GM12878 (cell line): ENCODE data around the gene PRH2. TPM values are rescaled to one million over a fixed set of nuclear protein-coding genes. Genes with fewer than 3 reads are reported as not detected.

Experiments
- ATAC-seq: fragments of 200-7000 bp; cut with Tn5 transposase; 3 replicates; pipeline ENCODE4 v1.9.1; 2020; ENCODE audit warnings: mild to moderate bottlenecking, moderate library complexity
- BruUV-seq: library from RNA; stranded (reverse); fragments of 400-500 nt; replicated peaks from 2 replicates; lab custom pipeline; 2021; lab: Mats Ljungman, UMichigan
- CTCF ChIA-PET: fragments of 300-600 bp; sonication (Branson Sonifier 250); formaldehyde crosslinking; extraction: SDS; loops from one replicate; lab custom pipeline; 2021; ENCODE audit warnings: inconsistent platforms; lab: Yijun Ruan, JAX
- POLR2A ChIA-PET: fragments of 350-600 bp; formaldehyde crosslinking; extraction: SDS; loops from one replicate; lab custom pipeline; 2021; ENCODE audit warnings: inconsistent platforms; lab: Charles Lee
- RAD21 ChIA-PET: fragments of 300-600 bp; sonication (Branson Sonifier 250); formaldehyde crosslinking; loops from one replicate; lab custom pipeline; 2023; ENCODE audit warnings: antibody characterized with exemption; ENCODE audit not compliant: unreplicated experiment; lab: Charles Lee
- SMC1A ChIA-PET: fragments of 300-600 bp; sonication (Branson Sonifier 250); formaldehyde crosslinking; loops from one replicate; lab custom pipeline; 2023; ENCODE audit not compliant: unreplicated experiment, uncharacterized antibody; lab: Charles Lee
- DNase-seq: peaks from one replicate; pipeline ENCODE4 v3.0.0-alpha.2; 2011; ENCODE audit warnings: low read depth, low spot score
- FAIRE-seq: peaks from 3 replicates; lab custom pipeline; 2011; peaks lifted over from hg19 to GRCh38; lab: Jason Lieb, UNC
- H2AFZ ChIP-seq: 2 replicates; pipeline ENCODE4 v1.6.0; 2011; ENCODE audit warnings: low read depth, low read length, control low read depth; ENCODE audit not compliant: control insufficient read depth
- H3K27ac ChIP-seq: 2 replicates; pipeline ENCODE4 v1.5.1; 2011; ENCODE audit warnings: control low read depth; ENCODE audit not compliant: control insufficient read depth, insufficient read depth
- H3K27me3 ChIP-seq, 2 experiments: replicated peaks in 1 of 2; 2 replicates each; pipeline versions ENCODE4 v1.6.0 to v1.6.1; 2011; ENCODE audit warnings: low read length in 1 of 2; ENCODE audit not compliant: control insufficient read depth in 2 of 2, insufficient read depth in 2 of 2
- H3K36me3 ChIP-seq, 2 experiments: 2 replicates each; pipeline ENCODE4 v1.5.1; 2011; ENCODE audit warnings: low read length in 1 of 2; ENCODE audit not compliant: control insufficient read depth in 2 of 2, insufficient read depth in 2 of 2
- H3K4me1 ChIP-seq: 2 replicates; pipeline ENCODE4 v1.6.1; 2011; ENCODE audit warnings: mild to moderate bottlenecking, low read length, moderate library complexity, mixed read lengths; ENCODE audit not compliant: control insufficient read depth, insufficient read depth
- H3K4me2 ChIP-seq: 2 replicates; pipeline ENCODE4 v1.6.0; 2011; ENCODE audit warnings: control low read depth; ENCODE audit not compliant: control insufficient read depth, insufficient read depth
- H3K4me3 ChIP-seq: fragments of 200-600 bp; sonication (generic); 2 replicates; pipeline ENCODE4 v1.5.1; 2016
- H3K79me2 ChIP-seq: 2 replicates; pipeline ENCODE4 v1.6.0; 2011; ENCODE audit warnings: low read length; ENCODE audit not compliant: control insufficient read depth, insufficient read depth
- H3K9ac ChIP-seq: 2 replicates; pipeline ENCODE4 v1.8.0; 2011; ENCODE audit warnings: low read length, control low read depth, mixed read lengths; ENCODE audit not compliant: control insufficient read depth, insufficient read depth
- H3K9me3 ChIP-seq: replicated peaks from 3 replicates; pipeline ENCODE4 v1.5.1; 2011; ENCODE audit warnings: mild to moderate bottlenecking, low read length; ENCODE audit not compliant: control insufficient read depth, insufficient read depth
- H4K20me1 ChIP-seq: 2 replicates; pipeline ENCODE4 v1.6.0; 2011; ENCODE audit not compliant: control insufficient read depth, insufficient read depth
- CBFB ChIP-seq: IDR thresholded peaks from 2 replicates; pipeline ENCODE4 v1.6.1; 2016; ENCODE audit warnings: antibody characterized with exemption, low read depth
- CREB1 ChIP-seq: IDR thresholded peaks from 2 replicates; pipeline ENCODE4 v1.6.1; 2012; ENCODE audit warnings: low read depth, mild to moderate bottlenecking, inconsistent platforms
- EED ChIP-seq: sonication (generic); IDR thresholded peaks from 2 replicates; pipeline ENCODE4 v1.6.1; 2016; ENCODE audit warnings: antibody characterized with exemption, low read depth
- EP300 ChIP-seq, 2 experiments: fragments of 150-350 bp in 1 of 2; IDR thresholded peaks; 2 replicates each; pipeline ENCODE4 v1.6.1; 2011 to 2012; ENCODE audit warnings: low read depth in 2 of 2, low read length in 2 of 2, borderline replicate concordance in 1 of 2, improper control_type of control experiment in 1 of 2, inconsistent platforms in 1 of 2; ENCODE audit not compliant: control insufficient read depth in 1 of 2
- FOXM1 ChIP-seq: IDR thresholded peaks from 2 replicates; pipeline ENCODE4 v1.6.1; 2012; ENCODE audit warnings: low read depth, mild to moderate bottlenecking, inconsistent platforms, low read length, moderate library complexity
- HDGF ChIP-seq: fragments of 450-650 bp; IDR thresholded peaks from 2 replicates; pipeline ENCODE4 v1.6.1; 2016; ENCODE audit warnings: antibody characterized with exemption
- IRF4 ChIP-seq: IDR thresholded peaks from 2 replicates; pipeline ENCODE4 v1.6.1; 2011; ENCODE audit warnings: low read depth, low read length
- JUND ChIP-seq: IDR thresholded peaks from 2 replicates; pipeline ENCODE4 v1.6.1; 2012; ENCODE audit warnings: low read depth, mild to moderate bottlenecking, low read length, improper control_type of control experiment, moderate library complexity
- POU2F2 ChIP-seq: IDR thresholded peaks from 3 replicates; pipeline ENCODE4 v1.6.1; 2011; ENCODE audit warnings: low read depth, mild to moderate bottlenecking, low read length, borderline replicate concordance
- RUNX3 ChIP-seq: IDR thresholded peaks from 2 replicates; pipeline ENCODE4 v1.6.1; 2012; ENCODE audit warnings: low read length, inconsistent platforms
- SP1 ChIP-seq: IDR thresholded peaks from one replicate; pipeline ENCODE4 v1.6.1; 2011; ENCODE audit warnings: low read depth, low read length
- SRF ChIP-seq, 2 experiments: IDR thresholded peaks; 2 replicates each; pipeline ENCODE4 v1.6.1; 2011; ENCODE audit warnings: low read depth in 2 of 2, low read length in 2 of 2, mild to moderate bottlenecking in 1 of 2, moderate library complexity in 1 of 2
- STAT3 ChIP-seq: IDR thresholded peaks from 2 replicates; pipeline ENCODE4 v1.6.1; 2011; ENCODE audit warnings: low read depth, low read length, improper control_type of control experiment
- TCF12 ChIP-seq: IDR thresholded peaks from 2 replicates; pipeline ENCODE4 v1.6.1; 2011; ENCODE audit warnings: low read depth, mild to moderate bottlenecking, low read length
- YBX1 ChIP-seq: fragments of 450-650 bp; IDR thresholded peaks from 2 replicates; pipeline ENCODE4 v1.6.1; 2016; ENCODE audit warnings: antibody characterized with exemption
- ZNF207 ChIP-seq: fragments of 450-650 bp; IDR thresholded peaks from 2 replicates; pipeline ENCODE4 v1.6.1; 2014; ENCODE audit warnings: antibody characterized with exemption, mild to moderate bottlenecking, borderline replicate concordance
- ZNF217 ChIP-seq: fragments of 450-650 bp; IDR thresholded peaks from 2 replicates; pipeline ENCODE4 v1.6.1; 2017; ENCODE audit warnings: antibody characterized with exemption, mild to moderate bottlenecking
- in situ Hi-C: fragments of 300-500 bp; cut with MboI; formaldehyde crosslinking; loops from 9 replicates; pipeline ENCODE4 v1.14.3; 2018; ENCODE audit warnings: mixed read lengths
- intact Hi-C: fragments of 100-400 bp; cut with micrococcal nuclease; formaldehyde crosslinking; loops from one replicate; pipeline ENCODE4 v1.14.2; 2022; ENCODE audit not compliant: unreplicated experiment
- polyA plus RNA-seq, 11 experiments: library from polyadenylated mRNA; depleted of rRNA in 4 of 11; unstranded in 6 of 11; stranded (reverse) in 5 of 11; fragments of >200 nt; fragmentation: Nextera tagmentation in 4 of 11; fragmentation: Illumina TruSeq in 1 of 11; extraction: Ambion mirVana in 4 of 11; extraction: Trizol in 1 of 11; gene quantifications; 1 replicate in 1 of 11; 2 replicates in 10 of 11; pipeline versions ENCODE4 v1.2.1 to v1.2.3, GENCODE V29; 2011 to 2016; ENCODE audit warnings: inconsistent platforms in 2 of 11, missing spikeins in 2 of 11, low read depth in 1 of 11
- total RNA-seq, 4 experiments: library from RNA; depleted of rRNA in 3 of 4; stranded (reverse); fragments of >200 nt in 3 of 4; fragmentation: Illumina TruSeq in 1 of 4; extraction: Trizol in 1 of 4; gene quantifications; 2 replicates each; pipeline versions ENCODE4 v1.2.1 to v1.2.3, GENCODE V29; 2013 to 2021
- TF ChIP-seq, protein P1 (sequence below): fragments of 450-650 bp; IDR thresholded peaks from 2 replicates; pipeline ENCODE4 v1.6.1; 2018; ENCODE audit warnings: mild to moderate bottlenecking, low read depth, moderate library complexity; ENCODE audit not compliant: partially characterized antibody
- TF ChIP-seq, protein P2 (sequence below), 3 experiments: IDR thresholded peaks in 2 of 3; conservative IDR thresholded peaks in 1 of 3; 2 replicates each; pipeline ENCODE4 v1.5.1; 2011; ENCODE audit warnings: low read depth in 3 of 3, low read length in 3 of 3, mild to moderate bottlenecking in 3 of 3, control low read depth in 2 of 3, moderate library complexity in 2 of 3, inconsistent platforms in 1 of 3, mixed read lengths in 1 of 3; ENCODE audit not compliant: control insufficient read depth in 2 of 3, insufficient read depth in 1 of 3; ENCODE audit errors: extremely low read depth in 1 of 3
- TF ChIP-seq, protein P3 (sequence below): IDR thresholded peaks from 2 replicates; pipeline ENCODE4 v1.6.1; 2011; ENCODE audit warnings: low read depth, low read length, improper control_type of control experiment, borderline replicate concordance

PRH2 gene
- total and polyA plus RNA-seq, 10 of the 15 experiments (the other 5 are each of a cell fraction or from before 2014, with no cell fraction given): 0.14 to 0.50 TPM; not detected in 8

DNA sequence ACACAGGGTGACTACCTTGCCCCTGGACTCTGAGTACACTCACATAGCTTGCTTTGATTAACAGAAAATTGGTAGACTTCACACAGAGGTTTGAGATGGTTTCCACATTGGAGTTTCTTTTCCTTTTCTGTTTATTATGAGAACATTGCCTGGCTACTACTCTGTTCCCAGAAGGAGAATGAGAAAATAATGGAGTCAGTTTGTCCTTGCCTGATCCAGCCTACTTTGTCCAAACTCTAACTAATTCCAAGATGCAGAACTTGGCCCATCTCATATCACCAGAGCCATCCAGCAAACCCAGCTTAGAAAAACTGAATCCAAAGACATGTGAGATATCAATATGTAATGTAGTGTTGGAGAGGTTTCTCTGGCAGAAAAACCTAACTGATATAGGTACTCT, 37.3 kb downstream of the PRH2 start:
- H3K36me3 ChIP-seq: no peaks in the 10 kb centered on the region
- H3K27me3 ChIP-seq: no peaks in the 10 kb centered on the region
- ChIA-PET POLR2A (interaction anchor here (0.6 kb wide), 1 partner anchor 297 kb away, joined by 6 read pairs; no protein-coding TSS in a partner anchor), RAD21 (no interaction called here), CTCF (no interaction called here), SMC1A (interaction anchor here (1.0 kb wide), 1 partner anchor 8 kb away, joined by 4 read pairs; no protein-coding TSS in a partner anchor)
- H3K4me1 ChIP-seq: no peaks in the 10 kb centered on the region
- H3K27ac ChIP-seq: no peak overlapping the region
- DNase-seq (no peak), ATAC-seq (no peak), FAIRE-seq (no peak)
- no peak overlapping the region for H3K4me2 ChIP-seq
- no peak overlapping the region for H3K4me3 ChIP-seq
- intact Hi-C loops (loop anchor here (10.0 kb wide), 1 partner anchor 228 kb away; no protein-coding TSS in a partner anchor), in situ Hi-C loops (no loop called here)
- TF ChIP-seq CREB1 (no peak), CBFB (no peak), STAT3 (no peak), JUND (no peak), IRF4 (no peak), EP300 (IDR thresholded peaks at IDR 0.05; ENCODE audit: borderline replicate concordance in 1 of 2, control insufficient read depth in 1 of 2, low read depth in 2 of 2, low read length in 2 of 2) (no peak), YBX1 (no peak), FOXM1 (no peak), SP1 (no peak), ZNF207 (no peak), EED (no peak), TCF12 (no peak), RUNX3 (no peak), HDGF (no peak), SRF (IDR thresholded peaks at IDR 0.05; ENCODE audit: low read depth in 2 of 2, low read length in 2 of 2) (no peak), ZNF217 (no peak), POU2F2 (no peak)
- TF ChIP-seq, protein P1, sequence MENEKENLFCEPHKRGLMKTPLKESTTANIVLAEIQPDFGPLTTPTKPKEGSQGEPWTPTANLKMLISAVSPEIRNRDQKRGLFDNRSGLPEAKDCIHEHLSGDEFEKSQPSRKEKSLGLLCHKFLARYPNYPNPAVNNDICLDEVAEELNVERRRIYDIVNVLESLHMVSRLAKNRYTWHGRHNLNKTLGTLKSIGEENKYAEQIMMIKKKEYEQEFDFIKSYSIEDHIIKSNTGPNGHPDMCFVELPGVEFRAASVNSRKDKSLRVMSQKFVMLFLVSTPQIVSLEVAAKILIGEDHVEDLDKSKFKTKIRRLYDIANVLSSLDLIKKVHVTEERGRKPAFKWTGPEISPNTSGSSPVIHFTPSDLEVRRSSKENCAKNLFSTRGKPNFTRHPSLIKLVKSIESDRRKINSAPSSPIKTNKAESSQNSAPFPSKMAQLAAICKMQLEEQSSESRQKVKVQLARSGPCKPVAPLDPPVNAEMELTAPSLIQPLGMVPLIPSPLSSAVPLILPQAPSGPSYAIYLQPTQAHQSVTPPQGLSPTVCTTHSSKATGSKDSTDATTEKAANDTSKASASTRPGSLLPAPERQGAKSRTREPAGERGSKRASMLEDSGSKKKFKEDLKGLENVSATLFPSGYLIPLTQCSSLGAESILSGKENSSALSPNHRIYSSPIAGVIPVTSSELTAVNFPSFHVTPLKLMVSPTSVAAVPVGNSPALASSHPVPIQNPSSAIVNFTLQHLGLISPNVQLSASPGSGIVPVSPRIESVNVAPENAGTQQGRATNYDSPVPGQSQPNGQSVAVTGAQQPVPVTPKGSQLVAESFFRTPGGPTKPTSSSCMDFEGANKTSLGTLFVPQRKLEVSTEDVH: no peak
- TF ChIP-seq, protein P2, sequence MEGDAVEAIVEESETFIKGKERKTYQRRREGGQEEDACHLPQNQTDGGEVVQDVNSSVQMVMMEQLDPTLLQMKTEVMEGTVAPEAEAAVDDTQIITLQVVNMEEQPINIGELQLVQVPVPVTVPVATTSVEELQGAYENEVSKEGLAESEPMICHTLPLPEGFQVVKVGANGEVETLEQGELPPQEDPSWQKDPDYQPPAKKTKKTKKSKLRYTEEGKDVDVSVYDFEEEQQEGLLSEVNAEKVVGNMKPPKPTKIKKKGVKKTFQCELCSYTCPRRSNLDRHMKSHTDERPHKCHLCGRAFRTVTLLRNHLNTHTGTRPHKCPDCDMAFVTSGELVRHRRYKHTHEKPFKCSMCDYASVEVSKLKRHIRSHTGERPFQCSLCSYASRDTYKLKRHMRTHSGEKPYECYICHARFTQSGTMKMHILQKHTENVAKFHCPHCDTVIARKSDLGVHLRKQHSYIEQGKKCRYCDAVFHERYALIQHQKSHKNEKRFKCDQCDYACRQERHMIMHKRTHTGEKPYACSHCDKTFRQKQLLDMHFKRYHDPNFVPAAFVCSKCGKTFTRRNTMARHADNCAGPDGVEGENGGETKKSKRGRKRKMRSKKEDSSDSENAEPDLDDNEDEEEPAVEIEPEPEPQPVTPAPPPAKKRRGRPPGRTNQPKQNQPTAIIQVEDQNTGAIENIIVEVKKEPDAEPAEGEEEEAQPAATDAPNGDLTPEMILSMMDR (IDR thresholded peaks at IDR 0.05 in 2 of 3, conservative IDR thresholded peaks at IDR 0.05 in 1 of 3; ENCODE audit: control insufficient read depth in 2 of 3, extremely low read depth in 1 of 3, insufficient read depth in 1 of 3, low read depth in 3 of 3, low read length in 3 of 3): no peak
- TF ChIP-seq, protein P3, sequence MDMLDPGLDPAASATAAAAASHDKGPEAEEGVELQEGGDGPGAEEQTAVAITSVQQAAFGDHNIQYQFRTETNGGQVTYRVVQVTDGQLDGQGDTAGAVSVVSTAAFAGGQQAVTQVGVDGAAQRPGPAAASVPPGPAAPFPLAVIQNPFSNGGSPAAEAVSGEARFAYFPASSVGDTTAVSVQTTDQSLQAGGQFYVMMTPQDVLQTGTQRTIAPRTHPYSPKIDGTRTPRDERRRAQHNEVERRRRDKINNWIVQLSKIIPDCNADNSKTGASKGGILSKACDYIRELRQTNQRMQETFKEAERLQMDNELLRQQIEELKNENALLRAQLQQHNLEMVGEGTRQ: no peak
- no peak overlapping the region for H3K9ac ChIP-seq
- no peak overlapping the region for H2AFZ ChIP-seq
- no peaks in the 10 kb centered on the region for H3K9me3 ChIP-seq
- BruUV-seq: no TSS peak
- no peaks in the 10 kb centered on the region for H3K79me2 ChIP-seq
- no peaks in the 10 kb centered on the region for H4K20me1 ChIP-seq
